Thyroid gland (tissue), 4 donors: ENCODE results near the gene SNRPB2.

Experiments
- POLR2A ChIP-seq, 2 donors: fragments of 450-650 bp; IDR thresholded peaks; one replicate each; pipeline ENCODE4 v1.6.1; 2017; ENCODE audit warnings: antibody characterized with exemption in 2 of 2, mild to moderate bottlenecking in 2 of 2, moderate library complexity in 1 of 2
- TF ChIP-seq, protein P1 (sequence below), 6 experiments: fragments of 200-600 bp in 3 of 6; fragments of 450-650 bp in 3 of 6; sonication (generic) in 3 of 6; IDR thresholded peaks; one replicate each; pipeline ENCODE4 v1.5.1; 2016 to 2019; ENCODE audit warnings: antibody characterized with exemption in 6 of 6, mild to moderate bottlenecking in 2 of 6, inconsistent platforms in 1 of 6, moderate library complexity in 1 of 6

- TF ChIP-seq, protein P1, sequence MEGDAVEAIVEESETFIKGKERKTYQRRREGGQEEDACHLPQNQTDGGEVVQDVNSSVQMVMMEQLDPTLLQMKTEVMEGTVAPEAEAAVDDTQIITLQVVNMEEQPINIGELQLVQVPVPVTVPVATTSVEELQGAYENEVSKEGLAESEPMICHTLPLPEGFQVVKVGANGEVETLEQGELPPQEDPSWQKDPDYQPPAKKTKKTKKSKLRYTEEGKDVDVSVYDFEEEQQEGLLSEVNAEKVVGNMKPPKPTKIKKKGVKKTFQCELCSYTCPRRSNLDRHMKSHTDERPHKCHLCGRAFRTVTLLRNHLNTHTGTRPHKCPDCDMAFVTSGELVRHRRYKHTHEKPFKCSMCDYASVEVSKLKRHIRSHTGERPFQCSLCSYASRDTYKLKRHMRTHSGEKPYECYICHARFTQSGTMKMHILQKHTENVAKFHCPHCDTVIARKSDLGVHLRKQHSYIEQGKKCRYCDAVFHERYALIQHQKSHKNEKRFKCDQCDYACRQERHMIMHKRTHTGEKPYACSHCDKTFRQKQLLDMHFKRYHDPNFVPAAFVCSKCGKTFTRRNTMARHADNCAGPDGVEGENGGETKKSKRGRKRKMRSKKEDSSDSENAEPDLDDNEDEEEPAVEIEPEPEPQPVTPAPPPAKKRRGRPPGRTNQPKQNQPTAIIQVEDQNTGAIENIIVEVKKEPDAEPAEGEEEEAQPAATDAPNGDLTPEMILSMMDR (IDR thresholded peaks at IDR 0.05) = no peak
- no peak for TF ChIP-seq POLR2A (IDR thresholded peaks at IDR 0.05)
Observed at GRCh38 chr20:16714242-16714641, 15.6 kb upstream of the SNRPB2 start.
